Natural killer cell treated with Interleukin-12 subunit alpha and Interleukin-12 subunit beta and Interleukin-15 and Interleukin-18, amount 100 ng/mL, for 72 hours (primary cell): Measurements from ENCODE around the gene PSENEN. TPM values are rescaled to one million over a fixed set of nuclear protein-coding genes. Genes with fewer than 3 reads are reported as not detected.
"Not testable (repeated sequence)": the region's sequence is repeated elsewhere in the genome, so short reads cannot be mapped to it uniquely, and the experiment has no call there.

Source experiments
- ATAC-seq, 2 donors: fragments of 150-1000 bp; cut with Tn5 transposase in 1 of 2; sonication (Bioruptor Pico), chemical (Tn5 transposase) in 1 of 2; 2 replicates each; pipeline ENCODE4 v1.10.0; 2021
- DNase-seq: peaks from one replicate; pipeline ENCODE4 v3.0.0; 2022; ENCODE audit warnings: low spot score
- H3K27ac Mint-ChIP-seq, 2 donors: 1 replicate in 1 of 2; 2 replicates in 1 of 2; pipeline ENCODE4 v1.8.0; 2022; ENCODE audit warnings: mixed read lengths in 2 of 2, mild to moderate bottlenecking in 1 of 2, moderate library complexity in 1 of 2
- H3K27me3 Mint-ChIP-seq, 2 donors: 1 replicate in 1 of 2; 2 replicates in 1 of 2; pipeline ENCODE4 v1.8.0; 2022; ENCODE audit warnings: mixed read lengths in 2 of 2
- H3K36me3 Mint-ChIP-seq: one replicate; pipeline ENCODE4 v1.8.0; 2022; ENCODE audit warnings: mixed read lengths
- H3K4me1 Mint-ChIP-seq, 2 donors: 1 replicate in 1 of 2; 2 replicates in 1 of 2; pipeline ENCODE4 v1.8.0; 2022; ENCODE audit warnings: low read depth in 2 of 2, mixed read lengths in 2 of 2, mild to moderate bottlenecking in 1 of 2
- H3K4me3 Mint-ChIP-seq: one replicate; pipeline ENCODE4 v1.8.0; 2022; ENCODE audit warnings: mixed read lengths
- H3K9me3 Mint-ChIP-seq: 2 replicates; pipeline ENCODE4 v1.8.0; 2022; ENCODE audit warnings: mixed read lengths
- total RNA-seq, 2 donors: library from RNA; stranded (reverse); gene quantifications; one replicate each; pipeline ENCODE4 v1.2.3, GENCODE V29; 2022

The PSENEN gene
- total RNA-seq, 2 donors from 2014 or later = 66.4 to 84.2 TPM

DNA sequence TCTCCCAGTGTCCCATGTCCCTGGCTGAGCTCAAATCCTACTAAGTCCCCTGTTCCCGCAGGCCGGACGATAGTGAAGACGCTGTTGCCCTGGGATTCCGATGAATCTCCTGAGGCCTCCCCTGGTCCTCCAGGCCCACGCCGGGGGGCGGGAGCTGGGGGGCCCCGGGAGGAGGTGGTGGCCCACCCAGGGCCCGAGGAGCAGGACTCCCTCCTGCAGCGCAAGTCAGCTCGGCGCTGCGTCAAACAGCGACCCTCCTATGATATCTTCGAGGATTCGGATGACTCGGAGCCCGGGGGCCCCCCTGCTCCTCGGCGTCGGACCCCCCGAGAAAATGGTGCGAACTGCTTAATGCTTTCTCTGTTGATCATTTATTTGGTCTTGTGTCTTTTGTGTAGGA is 21.8 kb upstream of the PSENEN start:
- Mint-ChIP-seq H3K4me1 (peaks cover 15 to 43% of the 10 kb centered on the region in 2 donors), H3K36me3 (peaks cover 19% of the 10 kb centered on the region), H3K4me3 (no peak overlapping the region), H3K27ac (peak overlapping the region in 1 of 2 donors; percentile 68), H3K9me3 (no peaks in the 10 kb centered on the region), H3K27me3 (no peaks in the 10 kb centered on the region)
- ATAC-seq (no peak), DNase-seq (no peak)

DNA sequence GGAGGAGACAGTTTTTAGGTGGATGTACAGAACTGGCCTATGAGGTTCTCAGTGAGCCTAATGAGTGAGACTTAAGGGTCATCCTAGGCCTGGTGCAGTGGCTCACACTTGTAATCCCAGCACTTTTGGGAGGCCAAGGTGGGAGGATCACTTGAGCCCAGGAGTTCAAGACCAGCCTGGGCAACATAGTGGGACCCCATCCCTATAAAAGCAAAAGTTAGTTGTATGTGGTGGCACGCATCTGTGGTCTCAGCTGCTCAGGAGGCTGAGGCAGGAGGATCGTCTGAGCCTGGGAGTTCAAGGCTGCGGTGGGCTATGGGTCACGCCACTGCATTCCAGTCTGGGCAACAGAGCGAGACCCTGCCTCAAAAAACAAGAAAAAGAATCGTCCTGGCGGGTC is 21.3 kb upstream of the PSENEN start:
- not testable (repeated sequence) for DNase-seq, ATAC-seq, H3K9me3 Mint-ChIP-seq, H3K27me3 Mint-ChIP-seq, H3K4me3 Mint-ChIP-seq
- H3K4me1 Mint-ChIP-seq = peaks cover 15 to 41% of the 10 kb centered on the region in 2 donors
- peak overlapping the region in 1 of 2 donors; percentile 68 for H3K27ac Mint-ChIP-seq
- H3K36me3 Mint-ChIP-seq = peaks cover 19% of the 10 kb centered on the region

DNA sequence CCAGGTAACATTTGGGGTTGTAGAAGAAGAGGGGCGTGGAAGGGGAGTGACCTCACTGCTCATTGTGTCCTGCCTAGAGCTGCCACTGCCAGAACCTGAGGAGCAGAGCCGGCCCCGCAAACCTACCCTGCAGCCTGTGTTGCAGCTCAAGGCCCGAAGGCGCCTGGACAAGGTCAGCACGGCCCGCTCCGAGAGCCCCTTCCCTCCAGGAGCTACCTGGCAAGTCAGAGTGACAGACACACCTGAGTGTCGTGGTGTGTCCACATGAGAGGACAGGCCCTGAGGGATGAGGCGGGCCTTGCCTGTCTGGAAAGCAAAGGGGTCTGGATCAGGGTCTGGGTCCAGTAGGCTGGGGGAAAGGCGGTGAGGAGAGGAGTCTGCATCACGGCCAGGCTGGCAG is 20.9 kb upstream of the PSENEN start:
- peaks cover 19% of the 10 kb centered on the region for H3K36me3 Mint-ChIP-seq
- H3K9me3 Mint-ChIP-seq = no peaks in the 10 kb centered on the region
- peaks cover 11 to 37% of the 10 kb centered on the region in 2 donors for H3K4me1 Mint-ChIP-seq

DNA sequence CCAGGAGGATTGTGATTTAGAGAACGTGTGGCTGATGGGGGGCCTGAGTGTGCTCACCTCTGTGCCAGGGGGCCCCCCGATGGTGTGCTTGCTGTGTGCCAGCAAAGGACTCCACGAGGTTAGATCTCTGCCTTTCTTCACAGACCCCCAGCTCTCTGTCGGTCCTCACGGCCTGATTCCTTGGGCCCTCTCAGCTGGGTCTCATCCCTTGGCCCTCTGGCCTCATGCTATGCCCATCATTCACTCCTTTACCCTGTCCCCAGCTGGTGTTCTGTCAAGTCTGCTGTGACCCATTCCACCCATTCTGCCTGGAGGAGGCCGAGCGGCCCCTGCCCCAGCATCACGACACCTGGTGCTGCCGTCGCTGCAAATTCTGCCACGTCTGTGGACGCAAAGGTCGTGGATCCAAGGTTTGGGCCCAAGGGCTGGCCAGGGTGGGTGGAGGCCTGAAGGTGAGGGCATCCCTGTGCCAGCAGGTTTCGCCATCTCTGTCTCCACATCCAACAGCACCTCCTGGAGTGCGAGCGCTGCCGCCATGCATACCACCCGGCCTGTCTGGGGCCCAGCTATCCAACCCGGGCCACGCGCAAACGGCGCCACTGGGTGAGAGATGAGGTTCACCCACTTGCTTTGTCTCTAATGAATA is 20.1 kb upstream of the PSENEN start:
- ATAC-seq (no peak), DNase-seq (no peak)
- H3K4me1 Mint-ChIP-seq = peaks cover 6 to 32% of the 10 kb centered on the region in 2 donors
- peaks cover 15% of the 10 kb centered on the region for H3K36me3 Mint-ChIP-seq
- no peaks in the 10 kb centered on the region for H3K9me3 Mint-ChIP-seq
- no peak overlapping the region for H3K4me3 Mint-ChIP-seq
- H3K27me3 Mint-ChIP-seq = no peaks in the 10 kb centered on the region
- no peak overlapping the region for H3K27ac Mint-ChIP-seq

More for the DNA sequence above, 20.9 kb upstream of the PSENEN start:
- no peak for ATAC-seq
- Mint-ChIP-seq H3K4me3 (no peak overlapping the region), H3K27ac (no peak overlapping the region), H3K27me3 (no peaks in the 10 kb centered on the region)
- no peak for DNase-seq

DNA sequence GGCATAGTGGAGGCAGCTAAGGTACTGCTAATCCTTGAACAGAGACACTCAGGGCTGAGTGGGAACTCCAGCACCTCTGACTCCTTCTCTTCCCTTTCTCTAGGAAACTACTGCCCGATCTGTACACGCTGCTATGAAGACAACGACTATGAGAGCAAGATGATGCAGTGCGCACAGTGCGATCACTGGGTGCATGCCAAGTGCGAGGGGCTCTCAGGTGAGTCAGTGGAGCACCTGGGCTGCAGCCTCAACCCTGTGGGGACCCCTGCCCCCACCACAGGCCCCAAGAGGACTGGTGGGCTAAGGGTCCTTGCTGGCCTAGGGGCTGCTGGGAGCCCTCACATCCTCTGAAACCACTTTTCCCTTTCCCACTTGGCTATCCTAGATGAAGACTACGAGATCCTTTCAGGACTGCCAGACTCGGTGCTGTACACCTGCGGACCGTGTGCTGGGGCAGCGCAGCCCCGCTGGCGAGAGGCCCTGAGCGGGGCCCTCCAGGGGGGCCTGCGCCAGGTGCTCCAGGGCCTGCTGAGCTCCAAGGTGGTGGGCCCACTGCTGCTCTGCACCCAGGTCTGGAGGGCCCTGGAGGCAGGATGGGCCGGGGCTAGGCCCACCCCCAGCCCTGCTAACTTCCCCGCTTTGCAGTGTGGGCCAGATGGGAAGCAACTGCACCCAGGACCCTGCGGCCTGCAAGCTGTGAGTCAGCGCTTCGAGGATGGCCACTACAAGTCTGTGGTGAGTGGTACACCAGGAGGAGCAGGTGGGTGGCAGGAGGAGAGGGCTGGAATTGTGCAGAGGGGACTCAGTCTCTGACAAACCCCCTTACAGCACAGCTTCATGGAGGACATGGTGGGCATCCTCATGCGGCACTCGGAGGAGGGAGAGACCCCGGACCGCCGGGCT is 18.1 kb upstream of the PSENEN start:
- Mint-ChIP-seq H3K4me3 (no peak overlapping the region), H3K4me1 (peaks cover 0 to 31% of the 10 kb centered on the region in 2 donors), H3K9me3 (no peaks in the 10 kb centered on the region), H3K36me3 (peaks cover 19% of the 10 kb centered on the region), H3K27ac (no peak overlapping the region), H3K27me3 (no peaks in the 10 kb centered on the region)
- ATAC-seq (no peak), DNase-seq (no peak)

DNA sequence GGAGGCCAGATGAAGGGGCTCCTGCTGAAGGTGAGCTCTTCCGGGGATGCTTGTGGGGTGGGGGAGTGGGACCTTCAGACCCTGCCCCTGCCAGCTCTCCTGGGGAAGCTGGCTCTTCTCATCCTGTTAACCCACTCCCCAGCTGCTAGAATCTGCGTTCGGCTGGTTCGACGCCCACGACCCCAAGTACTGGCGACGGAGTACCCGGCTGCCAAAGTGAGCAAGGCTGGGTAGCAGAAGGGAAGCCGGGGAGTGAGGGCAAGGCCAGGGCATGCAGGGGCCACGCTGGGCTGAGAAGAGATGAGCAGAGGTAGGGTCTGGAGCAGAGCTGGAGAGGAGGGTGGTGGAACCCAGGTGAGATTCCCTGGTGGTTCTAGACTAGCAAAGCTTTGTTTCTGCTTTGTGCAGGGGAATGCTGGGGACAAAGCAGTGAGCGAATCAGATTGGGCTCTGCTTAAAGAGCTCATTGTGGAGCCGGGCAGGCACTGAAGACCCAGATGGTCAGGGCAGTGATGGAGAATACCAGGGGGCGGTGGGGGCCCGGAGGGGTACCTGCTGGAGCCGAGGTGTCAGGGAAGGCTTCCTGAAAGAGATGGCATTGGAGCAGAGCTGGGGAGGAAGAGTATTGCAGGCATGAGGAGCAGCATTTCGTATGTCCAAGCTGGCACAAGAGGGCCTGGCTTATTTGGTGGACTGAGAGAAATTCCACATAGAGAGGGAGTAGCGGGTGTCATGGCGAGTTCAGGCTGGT is 17.3 kb upstream of the PSENEN start:
- Mint-ChIP-seq H3K36me3 (peaks cover 19% of the 10 kb centered on the region), H3K4me3 (no peak overlapping the region), H3K27me3 (no peaks in the 10 kb centered on the region), H3K4me1 (peaks cover 0 to 27% of the 10 kb centered on the region in 2 donors), H3K27ac (no peak overlapping the region), H3K9me3 (no peaks in the 10 kb centered on the region)
- DNase-seq (no peak), ATAC-seq (no peak)

DNA sequence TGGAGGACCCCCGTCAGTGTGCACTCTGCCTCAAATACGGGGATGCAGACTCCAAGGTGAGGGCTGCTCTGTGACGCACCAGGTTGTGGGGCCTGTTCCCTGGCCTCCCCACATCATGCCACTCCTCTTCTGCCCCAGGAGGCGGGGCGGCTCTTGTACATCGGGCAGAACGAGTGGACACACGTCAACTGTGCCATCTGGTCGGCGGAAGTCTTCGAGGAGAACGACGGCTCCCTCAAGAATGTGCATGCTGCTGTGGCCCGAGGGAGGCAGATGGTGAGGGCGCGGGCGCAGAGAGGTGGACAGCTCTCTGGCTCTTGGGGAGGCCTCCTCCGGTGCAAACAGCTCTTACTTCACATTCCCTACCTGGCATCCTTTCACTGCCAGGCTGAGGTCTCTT is 16.4 kb upstream of the PSENEN start:
- Mint-ChIP-seq H3K9me3 (no peaks in the 10 kb centered on the region), H3K4me3 (no peak overlapping the region), H3K27me3 (no peaks in the 10 kb centered on the region), H3K36me3 (peaks cover 15% of the 10 kb centered on the region), H3K27ac (no peak overlapping the region), H3K4me1 (peaks cover 2 to 26% of the 10 kb centered on the region in 2 donors)
- ATAC-seq = no peak
- no peak for DNase-seq

DNA sequence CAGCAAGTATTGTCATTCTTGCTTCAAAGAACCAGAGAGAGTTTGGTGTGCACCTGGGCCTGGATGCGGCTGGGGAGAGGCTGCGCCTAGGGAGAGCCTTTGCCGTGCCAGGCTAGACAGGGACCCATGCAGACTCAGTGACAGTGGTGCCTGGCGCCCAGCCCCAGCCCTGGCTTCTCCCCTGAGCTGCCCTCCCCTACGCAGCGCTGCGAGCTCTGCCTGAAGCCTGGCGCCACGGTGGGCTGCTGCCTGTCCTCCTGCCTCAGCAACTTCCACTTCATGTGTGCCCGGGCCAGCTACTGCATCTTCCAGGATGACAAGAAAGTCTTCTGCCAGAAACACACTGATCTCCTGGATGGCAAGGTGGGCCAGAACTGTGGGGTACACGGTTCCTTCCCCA is 15.7 kb upstream of the PSENEN start:
- Mint-ChIP-seq H3K36me3 (peaks cover 22% of the 10 kb centered on the region), H3K4me3 (no peak overlapping the region), H3K4me1 (peaks cover 10 to 29% of the 10 kb centered on the region in 2 donors), H3K27ac (no peak overlapping the region), H3K27me3 (no peaks in the 10 kb centered on the region), H3K9me3 (no peaks in the 10 kb centered on the region)
- ATAC-seq (no peak), DNase-seq (no peak)

DNA sequence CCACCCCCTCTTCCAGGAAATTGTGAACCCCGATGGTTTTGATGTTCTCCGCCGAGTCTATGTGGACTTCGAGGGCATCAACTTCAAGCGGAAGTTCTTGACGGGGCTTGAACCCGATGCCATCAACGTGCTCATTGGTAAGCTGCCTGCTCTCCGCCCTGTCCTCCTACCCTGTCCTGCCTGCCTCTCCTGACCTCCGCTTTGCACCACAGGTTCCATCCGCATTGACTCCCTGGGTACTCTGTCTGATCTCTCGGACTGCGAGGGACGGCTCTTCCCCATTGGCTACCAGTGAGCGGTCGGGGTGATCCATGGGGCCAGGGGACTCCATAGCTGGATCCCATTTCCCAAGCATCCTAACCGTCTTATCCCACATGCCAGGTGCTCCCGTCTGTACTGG is 15.1 kb upstream of the PSENEN start:
- ATAC-seq = no peak
- Mint-ChIP-seq H3K4me3 (no peak overlapping the region), H3K27ac (no peak overlapping the region), H3K9me3 (no peaks in the 10 kb centered on the region), H3K27me3 (no peaks in the 10 kb centered on the region), H3K36me3 (peaks cover 22% of the 10 kb centered on the region), H3K4me1 (peaks cover 10 to 29% of the 10 kb centered on the region in 2 donors)
- no peak for DNase-seq

DNA sequence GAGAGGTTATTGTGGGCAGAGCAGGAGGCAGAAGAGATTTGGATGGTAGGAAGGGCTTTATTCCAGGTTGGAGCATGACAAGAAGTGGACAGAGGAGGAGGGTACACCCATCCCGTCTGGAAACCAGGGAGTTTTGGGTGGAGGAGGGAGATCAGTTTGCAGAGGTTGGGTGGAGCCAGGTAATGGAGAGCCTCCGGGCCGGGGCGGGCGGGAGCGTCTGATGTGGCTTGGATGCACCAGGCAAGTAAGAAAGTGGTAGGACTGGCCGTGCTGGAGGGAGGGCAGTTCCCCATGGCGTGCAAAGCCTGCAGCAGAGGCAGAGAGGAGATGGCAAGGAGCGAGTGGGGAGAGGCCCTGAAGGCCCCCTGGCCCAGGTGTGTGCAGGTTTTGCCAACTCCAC is 14.1 kb upstream of the PSENEN start:
- H3K4me1 Mint-ChIP-seq = peaks cover 11 to 26% of the 10 kb centered on the region in 2 donors
- H3K9me3 Mint-ChIP-seq = no peaks in the 10 kb centered on the region
- no peak overlapping the region for H3K4me3 Mint-ChIP-seq
- peaks cover 15% of the 10 kb centered on the region for H3K36me3 Mint-ChIP-seq
- DNase-seq (no peak), ATAC-seq (no peak)
- peak overlapping the region in 1 of 2 donors; percentile 66 for H3K27ac Mint-ChIP-seq
- H3K27me3 Mint-ChIP-seq = no peaks in the 10 kb centered on the region

DNA sequence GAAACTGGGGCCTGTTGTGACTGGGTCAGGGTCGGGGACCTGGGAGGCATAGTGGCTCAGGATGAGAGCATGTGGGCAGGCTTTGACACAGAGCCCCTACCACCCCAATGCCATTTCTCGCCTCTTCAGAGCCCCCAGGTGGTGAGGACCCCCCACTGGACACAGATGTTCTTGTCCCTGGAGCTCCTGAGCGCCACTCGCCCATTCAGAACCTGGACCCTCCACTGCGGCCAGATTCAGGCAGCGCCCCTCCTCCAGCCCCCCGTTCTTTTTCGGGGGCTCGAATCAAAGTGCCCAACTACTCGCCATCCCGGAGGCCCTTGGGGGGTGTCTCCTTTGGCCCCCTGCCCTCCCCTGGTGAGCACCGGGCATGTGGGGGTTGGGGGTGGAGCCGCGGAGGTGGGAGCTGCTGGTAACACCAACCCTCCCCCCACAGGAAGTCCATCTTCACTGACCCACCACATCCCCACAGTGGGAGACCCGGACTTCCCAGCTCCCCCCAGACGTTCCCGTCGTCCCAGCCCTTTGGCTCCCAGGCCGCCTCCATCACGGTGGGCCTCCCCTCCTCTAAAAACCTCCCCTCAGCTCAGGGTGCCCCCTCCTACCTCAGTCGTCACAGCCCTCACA is 13.6 kb upstream of the PSENEN start:
- Mint-ChIP-seq H3K27ac (no peak overlapping the region), H3K9me3 (no peaks in the 10 kb centered on the region), H3K4me3 (no peak overlapping the region), H3K4me1 (peaks cover 14 to 29% of the 10 kb centered on the region in 2 donors), H3K27me3 (no peaks in the 10 kb centered on the region), H3K36me3 (peaks cover 15% of the 10 kb centered on the region)
- DNase-seq (no peak), ATAC-seq (no peak)

DNA sequence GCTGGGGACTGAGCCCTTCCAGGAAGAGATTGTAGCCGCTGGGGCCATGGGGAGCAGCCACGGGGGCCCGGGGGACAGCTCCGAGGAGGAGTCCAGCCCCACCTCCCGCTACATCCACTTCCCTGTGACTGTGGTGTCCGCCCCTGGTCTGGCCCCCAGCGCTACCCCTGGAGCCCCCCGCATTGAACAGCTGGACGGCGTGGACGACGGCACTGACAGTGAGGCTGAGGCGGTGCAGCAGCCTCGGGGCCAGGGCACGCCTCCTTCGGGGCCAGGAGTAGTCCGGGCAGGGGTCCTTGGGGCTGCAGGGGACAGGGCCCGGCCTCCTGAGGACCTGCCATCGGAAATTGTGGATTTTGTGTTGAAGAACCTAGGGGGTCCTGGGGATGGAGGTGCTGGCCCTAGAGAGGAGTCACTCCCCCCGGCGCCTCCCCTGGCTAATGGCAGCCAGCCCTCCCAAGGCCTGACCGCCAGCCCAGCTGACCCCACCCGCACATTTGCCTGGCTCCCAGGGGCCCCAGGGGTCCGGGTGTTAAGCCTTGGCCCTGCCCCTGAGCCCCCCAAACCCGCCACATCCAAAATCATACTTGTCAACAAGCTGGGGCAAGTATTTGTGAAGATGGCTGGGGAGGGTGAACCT is 12.8 kb upstream of the PSENEN start:
- Mint-ChIP-seq H3K4me1 (peaks cover 14 to 32% of the 10 kb centered on the region in 2 donors), H3K27ac (no peak overlapping the region), H3K9me3 (no peaks in the 10 kb centered on the region), H3K4me3 (no peak overlapping the region), H3K27me3 (no peaks in the 10 kb centered on the region), H3K36me3 (peaks cover 15% of the 10 kb centered on the region)
- DNase-seq (no peak), ATAC-seq (no peak)
